Measurements from ENCODE around the gene CNTFR.

The CNTFR gene

DNA sequence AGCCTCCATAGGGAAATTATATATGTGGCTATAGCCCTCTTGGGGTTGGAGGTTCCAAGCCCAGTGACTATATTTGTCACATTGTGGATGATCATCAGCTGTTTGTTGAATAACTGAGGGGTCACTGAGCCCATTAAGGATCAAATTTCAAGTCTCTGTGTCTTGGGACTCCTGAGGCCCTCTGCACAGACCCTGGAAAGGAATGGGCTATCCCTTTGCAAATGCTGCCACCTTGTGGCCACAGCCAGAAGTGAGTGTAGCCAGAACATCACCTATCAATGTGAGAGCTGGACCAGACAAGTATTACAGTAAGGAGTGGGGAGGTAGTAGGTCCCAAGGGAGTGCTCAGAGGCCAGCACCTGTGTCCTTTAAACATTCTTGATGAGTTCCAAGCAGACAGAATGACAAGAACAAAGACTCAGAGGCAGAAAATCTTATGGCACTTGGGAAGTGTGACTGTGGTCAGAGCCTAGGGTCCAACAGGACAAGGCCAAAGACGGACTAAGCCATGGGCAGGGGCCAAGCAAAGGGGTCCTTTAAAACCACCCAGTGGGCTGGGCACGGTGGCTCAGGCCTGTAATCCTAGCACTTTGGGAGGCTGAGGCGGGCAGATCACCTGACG is 14.2 kb upstream of the CNTFR start:
- peak; percentile 19 for DNase-seq (ENCODE audit: extremely low read depth, low read depth)
- TF ChIP-seq CTCF (IDR thresholded peaks at IDR 0.05; ENCODE audit: low read depth, low read length) = peak; percentile 90

GRCh38 chr9:34601937-34602573 is 12.5 kb upstream of the CNTFR start:
- TF ChIP-seq CTCF (IDR thresholded peaks at IDR 0.05; ENCODE audit: low read depth, low read length) = no peak
- no peak for DNase-seq (ENCODE audit: extremely low read depth, low read depth)

DNA sequence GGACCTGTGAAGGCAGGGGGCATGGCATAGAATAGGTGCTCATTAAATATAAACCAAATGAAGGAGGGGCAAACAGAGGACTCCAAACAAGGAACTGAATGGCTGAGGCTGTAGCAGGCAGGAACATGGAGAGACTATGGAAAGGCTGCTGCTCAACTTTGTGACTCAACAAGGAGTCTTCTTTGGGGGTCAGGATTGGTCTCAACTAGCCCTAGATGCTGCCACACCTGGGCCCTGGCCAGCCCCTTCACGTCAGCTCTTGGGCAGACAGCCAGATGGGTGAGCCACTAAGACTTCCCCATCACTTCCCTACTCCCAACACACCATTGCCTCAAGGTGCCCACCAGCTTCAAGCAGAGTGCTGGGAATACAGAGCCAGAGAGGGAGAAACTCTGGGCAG is 11.4 kb upstream of the CNTFR start:
- no peak for TF ChIP-seq CTCF (IDR thresholded peaks at IDR 0.05; ENCODE audit: low read depth, low read length)
- no peak for DNase-seq (ENCODE audit: extremely low read depth, low read depth)

DNA sequence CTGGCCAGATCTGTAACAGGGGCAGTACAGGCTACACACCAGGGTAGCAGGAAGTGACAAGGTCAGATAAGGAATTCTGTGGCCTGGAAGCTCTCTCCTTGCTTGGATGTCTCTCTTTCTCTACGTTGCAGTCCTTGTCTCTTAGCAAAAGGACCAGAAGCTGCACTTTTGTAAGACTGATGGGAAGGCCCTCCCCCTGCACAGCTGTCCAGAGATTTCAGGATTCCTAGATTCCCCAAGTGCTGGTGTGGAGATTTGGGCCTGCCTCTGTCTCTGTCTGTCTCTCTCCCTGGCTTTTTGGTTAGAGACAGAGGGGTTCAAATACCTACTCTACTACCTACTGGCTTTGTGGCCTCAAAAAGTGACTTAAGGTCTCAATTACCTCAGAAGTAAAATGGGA is 10.0 kb upstream of the CNTFR start:
- DNase-seq (ENCODE audit: extremely low read depth, low read depth) = no peak
- no peak for TF ChIP-seq CTCF (IDR thresholded peaks at IDR 0.05; ENCODE audit: low read depth, low read length)

- no peak for TF ChIP-seq CTCF (IDR thresholded peaks at IDR 0.05; ENCODE audit: low read depth, low read length)
- no peak for DNase-seq (ENCODE audit: extremely low read depth, low read depth)
Measured at GRCh38 chr9:34594177-34594576, 4.7 kb upstream of the CNTFR start.

DNA sequence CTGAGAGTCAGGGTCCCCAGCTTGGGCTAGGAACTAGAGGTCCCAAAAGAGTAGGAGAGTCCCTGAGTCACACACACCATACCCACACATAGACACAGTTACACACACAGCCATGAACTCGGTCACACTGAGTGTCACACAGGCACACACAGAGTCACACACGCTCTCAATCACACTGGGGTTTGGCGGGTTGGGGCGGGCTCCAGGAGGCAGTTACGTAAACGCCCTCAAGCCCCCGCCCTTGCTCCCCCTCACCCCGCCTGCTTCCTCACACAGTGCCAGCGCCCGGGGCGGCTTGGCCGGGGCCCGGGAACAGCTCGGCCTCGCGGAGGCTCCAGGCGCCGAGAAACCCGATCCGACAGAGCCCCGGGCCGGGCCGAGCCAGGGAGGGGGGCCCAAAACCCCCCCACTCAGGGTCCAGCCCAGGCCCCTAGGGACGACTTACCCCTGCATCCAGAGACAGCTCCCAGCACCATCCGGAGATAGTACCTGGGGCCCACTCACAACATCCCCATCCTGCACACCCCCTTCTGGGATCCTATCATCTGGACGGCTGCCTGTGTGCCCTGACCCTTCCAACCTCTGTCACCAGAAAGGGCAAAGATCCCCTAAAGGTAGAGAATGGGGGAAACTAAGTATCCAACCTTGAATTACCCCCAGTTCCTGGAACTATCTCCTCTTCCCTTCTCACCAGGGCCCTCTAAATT is 3.5 kb upstream of the CNTFR start:
- no peak for DNase-seq (ENCODE audit: extremely low read depth, low read depth)
- no peak for TF ChIP-seq CTCF (IDR thresholded peaks at IDR 0.05; ENCODE audit: low read depth, low read length)
